H9 (cell line): ENCODE results near the gene RBFOX2. TPM values are rescaled to one million over a fixed set of nuclear protein-coding genes. Genes with fewer than 3 reads are reported as not detected.

ENCODE experiments used
- DNase-seq: peaks from one replicate; pipeline ENCODE4 v3.0.0-alpha.2; 2017
- H2AFZ ChIP-seq: one replicate; pipeline ENCODE4 v1.6.1; 2013; ENCODE audit warnings: mild to moderate bottlenecking, low read length, control low read depth, moderate library complexity
- H2AK5ac ChIP-seq: 2 replicates; pipeline ENCODE4 v1.6.1; 2013; ENCODE audit warnings: low read length, control low read depth, mixed read lengths; ENCODE audit not compliant: insufficient read length
- H2BK120ac ChIP-seq: one replicate; pipeline ENCODE4 v1.6.1; 2013; ENCODE audit warnings: low read depth, mild to moderate bottlenecking, low read length, control low read depth, inconsistent platforms; ENCODE audit not compliant: poor library complexity, severe bottlenecking
- H2BK12ac ChIP-seq: 2 replicates; pipeline ENCODE4 v1.6.1; 2013; ENCODE audit warnings: low read length, control low read depth, mixed read lengths, low read depth; ENCODE audit not compliant: insufficient read length
- H2BK15ac ChIP-seq: 2 replicates; pipeline ENCODE4 v1.6.1; 2013; ENCODE audit warnings: low read depth, low read length, control low read depth
- H2BK20ac ChIP-seq: one replicate; pipeline ENCODE4 v1.6.1; 2013; ENCODE audit warnings: low read depth, mild to moderate bottlenecking, low read length, control low read depth, inconsistent platforms; ENCODE audit not compliant: poor library complexity, severe bottlenecking
- H2BK5ac ChIP-seq: 2 replicates; pipeline ENCODE4 v1.6.1; 2013; ENCODE audit warnings: low read length, control low read depth, mixed read lengths; ENCODE audit not compliant: insufficient read length
- H3K14ac ChIP-seq: 2 replicates; pipeline ENCODE4 v1.6.1; 2013; ENCODE audit warnings: low read length, control low read depth; ENCODE audit not compliant: insufficient read depth
- H3K18ac ChIP-seq: 2 replicates; pipeline ENCODE4 v1.6.1; 2013; ENCODE audit warnings: low read depth, mild to moderate bottlenecking, mixed read lengths, low read length, control low read depth; ENCODE audit not compliant: insufficient read length
- H3K23ac ChIP-seq: 2 replicates; pipeline ENCODE4 v1.6.1; 2013; ENCODE audit warnings: low read length, control low read depth, mixed read lengths, low read depth; ENCODE audit not compliant: insufficient read length
- H3K23me2 ChIP-seq: 2 replicates; pipeline ENCODE4 v1.6.1; 2013; ENCODE audit warnings: low read depth, mild to moderate bottlenecking, mixed read lengths, low read length, control low read depth; ENCODE audit not compliant: insufficient read length, poor library complexity, severe bottlenecking
- H3K27ac ChIP-seq: 2 replicates; pipeline ENCODE4 v1.5.1; 2013; ENCODE audit warnings: low read length, control low read depth, mixed read lengths, low read depth; ENCODE audit not compliant: insufficient read length
- H3K27me3 ChIP-seq: 2 replicates; pipeline ENCODE4 v1.6.1; 2013; ENCODE audit warnings: low read length, control low read depth, inconsistent platforms; ENCODE audit not compliant: insufficient read depth
- H3K4ac ChIP-seq: 2 replicates; pipeline ENCODE4 v1.6.1; 2013; ENCODE audit warnings: low read depth, mild to moderate bottlenecking, control low read depth, inconsistent platforms, low read length, moderate library complexity
- H3K4me1 ChIP-seq: 2 replicates; pipeline ENCODE4 v1.6.1; 2013; ENCODE audit warnings: low read length, control low read depth, inconsistent platforms; ENCODE audit not compliant: insufficient read depth
- H3K4me2 ChIP-seq: 2 replicates; pipeline ENCODE4 v1.6.1; 2013; ENCODE audit warnings: low read length, control low read depth, mixed read lengths; ENCODE audit not compliant: insufficient read length, insufficient read depth
- H3K56ac ChIP-seq: 2 replicates; pipeline ENCODE4 v1.6.1; 2013; ENCODE audit warnings: low read depth, mild to moderate bottlenecking, mixed read lengths, low read length, control low read depth; ENCODE audit not compliant: insufficient read length
- H3K79me1 ChIP-seq: 2 replicates; pipeline ENCODE4 v1.6.1; 2013; ENCODE audit warnings: low read depth, mild to moderate bottlenecking, moderate library complexity, low read length, control low read depth, inconsistent platforms; ENCODE audit not compliant: insufficient read depth, poor library complexity, severe bottlenecking
- H3K79me2 ChIP-seq: 2 replicates; pipeline ENCODE4 v1.6.1; 2013; ENCODE audit warnings: low read length, control low read depth, inconsistent platforms; ENCODE audit not compliant: insufficient read depth
- H3K9ac ChIP-seq: 2 replicates; pipeline ENCODE4 v1.6.1; 2013; ENCODE audit warnings: low read length, control low read depth, mixed read lengths; ENCODE audit not compliant: insufficient read length; ENCODE audit errors: extremely low read depth
- H3K9me3 ChIP-seq: one replicate; pipeline ENCODE4 v1.6.1; 2013; ENCODE audit warnings: low read depth, low read length, inconsistent platforms; ENCODE audit not compliant: control insufficient read depth
- H3T11ph ChIP-seq: one replicate; pipeline ENCODE4 v1.6.1; 2013; ENCODE audit warnings: mild to moderate bottlenecking, low read length, control low read depth, inconsistent platforms
- H4K20me1 ChIP-seq: one replicate; pipeline ENCODE4 v1.6.1; 2013; ENCODE audit not compliant: control insufficient read depth, insufficient read length, insufficient read depth
- H4K5ac ChIP-seq: 2 replicates; pipeline ENCODE4 v1.6.1; 2013; ENCODE audit warnings: low read depth, mild to moderate bottlenecking, mixed read lengths, low read length, control low read depth; ENCODE audit not compliant: insufficient read length
- H4K8ac ChIP-seq: replicated peaks from 2 replicates; pipeline ENCODE4 v1.6.1; 2013; ENCODE audit warnings: low read length, control low read depth, mixed read lengths, low read depth; ENCODE audit not compliant: insufficient read length
- H4K91ac ChIP-seq: 2 replicates; pipeline ENCODE4 v1.6.1; 2013; ENCODE audit warnings: low read depth, mild to moderate bottlenecking, moderate library complexity, mixed read lengths, low read length, control low read depth; ENCODE audit not compliant: insufficient read length
- H3K27ac Mint-ChIP-seq, 3 experiments: 2 replicates in 2 of 3; 3 replicates in 1 of 3; pipeline ENCODE4 v1.8.0; 2020 to 2021; ENCODE audit warnings: mixed read lengths in 3 of 3, mild to moderate bottlenecking in 1 of 3, moderate library complexity in 1 of 3
- H3K27me3 Mint-ChIP-seq: 2 replicates; pipeline ENCODE4 v1.8.0; 2021; ENCODE audit warnings: low read depth, mild to moderate bottlenecking, moderate library complexity, mixed read lengths
- H3K36me3 Mint-ChIP-seq, 3 experiments: 2 replicates in 2 of 3; 3 replicates in 1 of 3; pipeline ENCODE4 v1.8.0; 2020 to 2021; ENCODE audit warnings: low read depth in 3 of 3, mixed read lengths in 3 of 3; ENCODE audit not compliant: insufficient read depth in 1 of 3
- H3K4me1 Mint-ChIP-seq, 2 experiments: 2 replicates each; pipeline ENCODE4 v1.8.0; 2020; ENCODE audit warnings: mixed read lengths in 2 of 2
- H3K4me3 Mint-ChIP-seq, 2 experiments: 2 replicates in 1 of 2; 3 replicates in 1 of 2; pipeline ENCODE4 v1.8.0; 2020 to 2021; ENCODE audit warnings: mild to moderate bottlenecking in 2 of 2, mixed read lengths in 2 of 2, moderate library complexity in 1 of 2
- H3K9me3 Mint-ChIP-seq, 2 experiments: 2 replicates in 1 of 2; 3 replicates in 1 of 2; pipeline ENCODE4 v1.8.0; 2020; ENCODE audit warnings: mild to moderate bottlenecking in 2 of 2, mixed read lengths in 2 of 2, moderate library complexity in 1 of 2
- CTCF ChIP-seq: fragments of 200-600 bp; sonication (generic); conservative IDR thresholded peaks from 3 replicates; pipeline ENCODE4 v1.8.0; 2021; ENCODE audit warnings: antibody characterized with exemption, mild to moderate bottlenecking
- WGBS: extraction: QIAGEN DNeasy Blood & Tissue Kit; methylation state at CpG from one replicate; pipeline ENCODE4 v1.1.7; 2013; ENCODE audit warnings: missing lambda C conversion rate, low lambda C conversion rate, mixed read lengths; ENCODE audit not compliant: insufficient read length; ENCODE audit errors: extremely low coverage; 5-methylcytosine and 5-hydroxymethylcytosine counted together
- total RNA-seq: library from RNA; stranded (reverse); gene quantifications from 2 replicates; pipeline ENCODE4 v1.2.1, GENCODE V29; 2021

RBFOX2 gene
- total RNA-seq, 1 experiment from 2014 or later: 84.7 TPM

- Histone ChIP-seq H3K27ac (no peak overlapping the region), H4K91ac (no peak overlapping the region), H3K27me3 (no peaks in the 10 kb centered on the region), H2BK120ac (peak overlapping the region; percentile 79), H3K56ac (no peak overlapping the region), H2AK5ac (no peak overlapping the region), H4K8ac (no peak overlapping the region), H3K9me3 (no peaks in the 10 kb centered on the region), H4K5ac (no peak overlapping the region), H3K79me1 (no peaks in the 10 kb centered on the region), H2BK20ac (no peak overlapping the region), H2BK15ac (no peak overlapping the region), H3K23ac (no peak overlapping the region), H2BK12ac (no peak overlapping the region), H3K9ac (peak overlapping the region; percentile 86), H3T11ph (no peak overlapping the region), H2AFZ (no peak overlapping the region), H3K4me1 (no peaks in the 10 kb centered on the region; the same call in 1 of the 2 replicates), H3K18ac (peak overlapping the region; percentile 72), H2BK5ac (no peak overlapping the region), H3K4me2 (peak overlapping the region; percentile 94), H3K4ac (no peak overlapping the region), H3K79me2 (peaks cover 15% of the 10 kb centered on the region; the same call in 1 of the 2 replicates), H3K14ac (peak overlapping the region; percentile 95), H4K20me1 (no peaks in the 10 kb centered on the region), H3K23me2 (peaks cover 7% of the 10 kb centered on the region)
- no peaks in the 10 kb centered on the region; a peak in 1 of 5 replicates for H3K9me3 Mint-ChIP-seq
- H3K4me1 Mint-ChIP-seq: peaks cover 29 to 35% of the 10 kb centered on the region in 2 experiments
- peaks cover 3% of the 10 kb centered on the region; the same call in 1 of the 2 replicates for H3K27me3 Mint-ChIP-seq
- H3K27ac Mint-ChIP-seq: peak overlapping the region; percentile 42 to 88 (median 51); a peak in 6 of 7 replicates
- TF ChIP-seq CTCF: no peak
- peak overlapping the region; percentile 90 to 96 for H3K4me3 Mint-ChIP-seq
- H3K36me3 Mint-ChIP-seq: peaks cover 2 to 18% (median 17%) of the 10 kb centered on the region in 3 experiments; a peak in 5 of 7 replicates
- no CpG with 5 or more reads among the region's 87 CpGs for WGBS
- DNase-seq: no peak
These were observed 534 bp downstream of the RBFOX2 start for GRCh38 chr22:36027935-36028645.
